Neural cell (in vitro differentiated cells): ENCODE measurements around the gene CACNA2D4. TPM values are rescaled to one million over a fixed set of nuclear protein-coding genes. Genes with fewer than 3 reads are reported as not detected.

ENCODE experiments used
- H2AFZ ChIP-seq: fragments of 200-600, 300-800 bp; sonication (generic), shearing (Covaris generic); 2 replicates; pipeline ENCODE4 v1.6.0; 2014; ENCODE audit warnings: low read depth, mild to moderate bottlenecking, antibody characterized with exemption, low read length, moderate library complexity
- H3F3A ChIP-seq: fragments of 200-600 bp; shearing (Covaris generic); 2 replicates; pipeline ENCODE4 v1.6.1; 2016; ENCODE audit warnings: mild to moderate bottlenecking, moderate library complexity, mixed read lengths, antibody characterized with exemption, low read length; ENCODE audit not compliant: insufficient read depth, poor library complexity, severe bottlenecking
- H3K27ac ChIP-seq: fragments of 200-600, 300-800 bp; sonication (generic), shearing (Covaris generic); 2 replicates; pipeline ENCODE4 v1.5.1; 2014; ENCODE audit warnings: mild to moderate bottlenecking, low read length, moderate library complexity
- H3K27me3 ChIP-seq: fragments of 300-800, 200-600 bp; sonication (generic), shearing (Covaris generic); 2 replicates; pipeline ENCODE4 v1.6.0; 2014; ENCODE audit warnings: mild to moderate bottlenecking, low read depth, low read length, moderate library complexity; ENCODE audit not compliant: insufficient read depth
- H3K36me3 ChIP-seq: fragments of 300-800, 200-600 bp; sonication (generic), shearing (Covaris generic); 2 replicates; pipeline ENCODE4 v1.5.1; 2014; ENCODE audit warnings: mild to moderate bottlenecking, antibody characterized with exemption, low read length, moderate library complexity; ENCODE audit not compliant: insufficient read depth
- H3K4me2 ChIP-seq: fragments of 300-800, 200-600 bp; sonication (generic), shearing (Covaris generic); 2 replicates; pipeline ENCODE4 v1.6.0; 2014; ENCODE audit warnings: mild to moderate bottlenecking, low read length
- H3K4me3 ChIP-seq: fragments of 300-800, 200-600 bp; sonication (generic), shearing (Covaris generic); 2 replicates; pipeline ENCODE4 v1.5.1; 2014; ENCODE audit warnings: mild to moderate bottlenecking, low read length, moderate library complexity
- H3K79me2 ChIP-seq: fragments of 200-600 bp; shearing (Covaris generic); replicated peaks from 2 replicates; pipeline ENCODE4 v1.6.0; 2014; ENCODE audit warnings: mild to moderate bottlenecking, low read length, moderate library complexity; ENCODE audit not compliant: insufficient read depth
- H3K9ac ChIP-seq: fragments of 300-800, 200-600 bp; sonication (generic), shearing (Covaris generic); 2 replicates; pipeline ENCODE4 v1.6.1; 2016; ENCODE audit warnings: mild to moderate bottlenecking, low read length, mixed read lengths
- H3K9me2 ChIP-seq: fragments of 200-600 bp; shearing (Covaris generic); 2 replicates; pipeline ENCODE4 v1.6.1; 2016; ENCODE audit warnings: mild to moderate bottlenecking, low read length, mixed read lengths; ENCODE audit not compliant: insufficient read depth
- H3K9me3 ChIP-seq: fragments of 200-600, 300-800 bp; sonication (generic), shearing (Covaris generic); 2 replicates; pipeline ENCODE4 v1.6.1; 2016; ENCODE audit warnings: mild to moderate bottlenecking, mixed run types, low read length, moderate library complexity, mixed read lengths
- H4K20me1 ChIP-seq: fragments of 200-600 bp; shearing (Covaris generic); 2 replicates; pipeline ENCODE4 v1.6.1; 2016; ENCODE audit warnings: mild to moderate bottlenecking, mixed run types; ENCODE audit not compliant: insufficient read depth
- EP300 ChIP-seq: fragments of 450-650 bp; conservative IDR thresholded peaks from 2 replicates; pipeline ENCODE4 v1.6.1; 2014; ENCODE audit warnings: antibody characterized with exemption, mild to moderate bottlenecking, moderate library complexity; ENCODE audit not compliant: poor library complexity, severe bottlenecking
- EZH2 ChIP-seq: fragments of 200-600, 300-800 bp; shearing (Covaris generic), sonication (generic); IDR thresholded peaks from 2 replicates; pipeline ENCODE4 v1.6.1; 2014; ENCODE audit warnings: antibody characterized with exemption, low read length, borderline replicate concordance, mild to moderate bottlenecking; ENCODE audit not compliant: insufficient read depth, poor library complexity, severe bottlenecking
- MXI1 ChIP-seq: fragments of 450-650 bp; conservative IDR thresholded peaks from 2 replicates; pipeline ENCODE4 v1.6.1; 2014; ENCODE audit warnings: antibody characterized with exemption, mild to moderate bottlenecking; ENCODE audit not compliant: poor library complexity, severe bottlenecking
- RAD21 ChIP-seq: fragments of 450-650 bp; conservative IDR thresholded peaks from 2 replicates; pipeline ENCODE4 v1.6.1; 2014; ENCODE audit warnings: antibody characterized with exemption, mild to moderate bottlenecking, moderate library complexity
- SMC3 ChIP-seq: fragments of 450-650 bp; conservative IDR thresholded peaks from 2 replicates; pipeline ENCODE4 v1.6.1; 2014; ENCODE audit warnings: antibody characterized with exemption, mild to moderate bottlenecking, moderate library complexity; ENCODE audit not compliant: poor library complexity
- TAF1 ChIP-seq: IDR thresholded peaks from 2 replicates; pipeline ENCODE4 v1.6.1; 2012; ENCODE audit warnings: low read depth
- polyA plus RNA-seq: library from polyadenylated mRNA; depleted of rRNA; stranded (reverse); fragments of >200 nt; gene quantifications from 2 replicates; pipeline ENCODE4 v1.2.3, GENCODE V29; 2014
- TF ChIP-seq, protein P1 (sequence below): IDR thresholded peaks from 2 replicates; pipeline ENCODE4 v1.6.1; 2012; ENCODE audit warnings: borderline replicate concordance
- TF ChIP-seq, protein P2 (sequence below): fragments of 450-650 bp; IDR thresholded peaks from 2 replicates; pipeline ENCODE4 v1.5.1; 2014; ENCODE audit warnings: antibody characterized with exemption, mild to moderate bottlenecking, moderate library complexity; ENCODE audit not compliant: poor library complexity, severe bottlenecking

The CACNA2D4 gene
- polyA plus RNA-seq, 1 donor from 2014 or later: not detected

- Histone ChIP-seq H3K9ac (no peak overlapping the region), H3K4me2 (no peak overlapping the region), H3K79me2 (peaks cover 6% of the 10 kb centered on the region), H3K27ac (no peak overlapping the region), H2AFZ (no peak overlapping the region), H3K27me3 (no peaks in the 10 kb centered on the region), H3K4me3 (no peak overlapping the region), H3F3A (no peaks in the 10 kb centered on the region), H3K36me3 (no peaks in the 10 kb centered on the region), H3K9me3 (no peaks in the 10 kb centered on the region), H3K9me2 (no peaks in the 10 kb centered on the region), H4K20me1 (no peaks in the 10 kb centered on the region)
- no peak for TF ChIP-seq EZH2
- TF ChIP-seq EP300: no peak
- no peak for TF ChIP-seq RAD21
- TF ChIP-seq, protein P1, sequence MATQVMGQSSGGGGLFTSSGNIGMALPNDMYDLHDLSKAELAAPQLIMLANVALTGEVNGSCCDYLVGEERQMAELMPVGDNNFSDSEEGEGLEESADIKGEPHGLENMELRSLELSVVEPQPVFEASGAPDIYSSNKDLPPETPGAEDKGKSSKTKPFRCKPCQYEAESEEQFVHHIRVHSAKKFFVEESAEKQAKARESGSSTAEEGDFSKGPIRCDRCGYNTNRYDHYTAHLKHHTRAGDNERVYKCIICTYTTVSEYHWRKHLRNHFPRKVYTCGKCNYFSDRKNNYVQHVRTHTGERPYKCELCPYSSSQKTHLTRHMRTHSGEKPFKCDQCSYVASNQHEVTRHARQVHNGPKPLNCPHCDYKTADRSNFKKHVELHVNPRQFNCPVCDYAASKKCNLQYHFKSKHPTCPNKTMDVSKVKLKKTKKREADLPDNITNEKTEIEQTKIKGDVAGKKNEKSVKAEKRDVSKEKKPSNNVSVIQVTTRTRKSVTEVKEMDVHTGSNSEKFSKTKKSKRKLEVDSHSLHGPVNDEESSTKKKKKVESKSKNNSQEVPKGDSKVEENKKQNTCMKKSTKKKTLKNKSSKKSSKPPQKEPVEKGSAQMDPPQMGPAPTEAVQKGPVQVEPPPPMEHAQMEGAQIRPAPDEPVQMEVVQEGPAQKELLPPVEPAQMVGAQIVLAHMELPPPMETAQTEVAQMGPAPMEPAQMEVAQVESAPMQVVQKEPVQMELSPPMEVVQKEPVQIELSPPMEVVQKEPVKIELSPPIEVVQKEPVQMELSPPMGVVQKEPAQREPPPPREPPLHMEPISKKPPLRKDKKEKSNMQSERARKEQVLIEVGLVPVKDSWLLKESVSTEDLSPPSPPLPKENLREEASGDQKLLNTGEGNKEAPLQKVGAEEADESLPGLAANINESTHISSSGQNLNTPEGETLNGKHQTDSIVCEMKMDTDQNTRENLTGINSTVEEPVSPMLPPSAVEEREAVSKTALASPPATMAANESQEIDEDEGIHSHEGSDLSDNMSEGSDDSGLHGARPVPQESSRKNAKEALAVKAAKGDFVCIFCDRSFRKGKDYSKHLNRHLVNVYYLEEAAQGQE: no peak
- TF ChIP-seq, protein P2, sequence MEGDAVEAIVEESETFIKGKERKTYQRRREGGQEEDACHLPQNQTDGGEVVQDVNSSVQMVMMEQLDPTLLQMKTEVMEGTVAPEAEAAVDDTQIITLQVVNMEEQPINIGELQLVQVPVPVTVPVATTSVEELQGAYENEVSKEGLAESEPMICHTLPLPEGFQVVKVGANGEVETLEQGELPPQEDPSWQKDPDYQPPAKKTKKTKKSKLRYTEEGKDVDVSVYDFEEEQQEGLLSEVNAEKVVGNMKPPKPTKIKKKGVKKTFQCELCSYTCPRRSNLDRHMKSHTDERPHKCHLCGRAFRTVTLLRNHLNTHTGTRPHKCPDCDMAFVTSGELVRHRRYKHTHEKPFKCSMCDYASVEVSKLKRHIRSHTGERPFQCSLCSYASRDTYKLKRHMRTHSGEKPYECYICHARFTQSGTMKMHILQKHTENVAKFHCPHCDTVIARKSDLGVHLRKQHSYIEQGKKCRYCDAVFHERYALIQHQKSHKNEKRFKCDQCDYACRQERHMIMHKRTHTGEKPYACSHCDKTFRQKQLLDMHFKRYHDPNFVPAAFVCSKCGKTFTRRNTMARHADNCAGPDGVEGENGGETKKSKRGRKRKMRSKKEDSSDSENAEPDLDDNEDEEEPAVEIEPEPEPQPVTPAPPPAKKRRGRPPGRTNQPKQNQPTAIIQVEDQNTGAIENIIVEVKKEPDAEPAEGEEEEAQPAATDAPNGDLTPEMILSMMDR: no peak
- no peak for TF ChIP-seq SMC3
- no peak for TF ChIP-seq MXI1
- TF ChIP-seq TAF1: no peak
These were observed 148.5 kb downstream of the CACNA2D4 start for GRCh38 chr12:1769809-1770494.

GRCh38 chr12:1768615-1769014 lies 149.8 kb downstream of the CACNA2D4 start:
- H3K27ac ChIP-seq: no peak overlapping the region
- no peaks in the 10 kb centered on the region for H3F3A ChIP-seq
- no peak overlapping the region for H2AFZ ChIP-seq
- H3K79me2 ChIP-seq: peaks cover 6% of the 10 kb centered on the region
- no peaks in the 10 kb centered on the region for H3K9me2 ChIP-seq
- H4K20me1 ChIP-seq: no peaks in the 10 kb centered on the region
- TF ChIP-seq EZH2: no peak
- H3K9me3 ChIP-seq: no peaks in the 10 kb centered on the region
- H3K4me2 ChIP-seq: no peak overlapping the region
- no peaks in the 10 kb centered on the region for H3K27me3 ChIP-seq
- H3K9ac ChIP-seq: no peak overlapping the region
- H3K4me3 ChIP-seq: no peak overlapping the region
- H3K36me3 ChIP-seq: no peaks in the 10 kb centered on the region
